HG03565 (cell line): ENCODE data around the gene DENND1C.
"Not testable (repeated sequence)": the region's sequence is repeated elsewhere in the genome, so short reads cannot be mapped to it uniquely, and the experiment has no call there.

Experiments used
- ATAC-seq: cut with Tn5 transposase; IDR thresholded peaks from one replicate; pipeline ENCODE4 v1.9.1; 2021; ENCODE audit warnings: mild to moderate bottlenecking, moderate library complexity; ENCODE audit not compliant: unreplicated experiment

The DENND1C gene

GRCh38 chr19:6509118-6509971, 27.8 kb upstream of the DENND1C start:
- ATAC-seq: no peak

DNA sequence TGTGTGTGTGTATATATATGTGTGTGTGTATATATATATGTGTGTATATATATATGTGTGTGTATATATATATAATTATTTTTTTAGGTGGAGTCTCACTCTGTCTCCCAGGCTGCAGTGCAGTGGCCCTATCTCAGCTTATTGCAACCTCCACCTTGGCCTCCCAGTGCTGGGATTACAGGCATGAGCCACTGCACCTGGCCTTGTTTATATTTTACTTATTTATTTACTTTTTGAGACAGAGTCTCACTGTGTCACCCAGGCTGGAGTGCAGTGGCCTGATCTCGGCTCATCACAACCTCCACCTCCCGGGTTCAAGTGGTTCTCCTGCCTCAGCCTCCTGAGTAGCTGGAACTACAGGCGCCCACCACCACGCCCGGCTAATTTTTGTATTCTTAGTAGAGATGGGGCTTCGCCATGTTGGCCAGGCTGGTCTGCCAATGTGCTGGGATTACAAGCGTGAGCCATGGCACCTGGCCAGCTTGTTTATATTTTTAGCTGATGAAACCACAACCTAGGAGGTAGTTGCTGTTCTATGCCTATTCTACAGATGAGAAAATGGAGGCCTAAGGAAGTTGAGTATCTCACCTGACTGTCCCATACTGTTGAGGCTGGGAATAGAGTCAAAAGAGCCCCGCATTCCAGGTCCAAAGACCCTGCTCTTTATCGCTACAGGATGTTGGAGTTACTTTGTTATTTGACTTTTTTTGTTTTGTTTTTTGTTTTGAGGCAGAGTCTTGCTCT, 26.6 kb upstream of the DENND1C start:
- ATAC-seq: not testable (repeated sequence)

DNA sequence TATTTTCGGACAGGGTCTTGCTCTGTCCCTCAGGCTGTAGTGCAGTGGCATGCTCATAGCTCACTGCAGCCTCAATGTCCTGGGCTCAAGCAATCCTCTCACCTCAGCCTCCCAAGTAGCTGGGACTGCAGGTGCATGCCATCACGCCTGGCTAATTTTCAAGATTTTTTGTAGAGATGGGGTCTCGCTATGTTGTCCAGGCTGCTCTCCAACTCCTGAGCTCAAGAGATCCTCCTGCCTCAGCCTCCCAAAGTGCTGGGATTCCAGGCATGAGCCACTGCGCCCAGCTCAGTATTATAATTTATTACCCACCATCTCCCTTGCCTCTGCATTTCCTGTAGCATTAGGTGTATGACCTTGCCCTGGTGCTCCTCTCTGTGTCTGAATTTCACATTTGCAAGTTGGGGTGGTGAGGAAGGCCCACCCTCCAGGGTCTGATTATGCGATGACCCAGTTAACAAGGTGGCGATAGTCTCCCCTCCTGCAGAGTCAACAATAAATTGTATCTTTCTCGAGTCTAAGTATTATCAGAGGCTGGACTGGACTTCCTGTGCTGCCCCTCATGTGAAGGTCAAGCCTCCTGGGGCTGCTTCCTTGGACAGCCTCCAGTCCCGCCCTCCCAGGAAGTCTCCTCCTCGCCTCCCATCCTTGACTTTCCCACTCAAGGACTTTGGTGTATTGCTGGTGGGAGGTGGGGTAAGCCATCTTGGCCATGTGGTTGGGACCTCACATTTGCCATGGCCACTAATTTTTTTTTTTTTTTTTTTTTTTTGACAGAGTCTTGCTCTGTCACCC, 22.0 kb upstream of the DENND1C start:
- no peak for ATAC-seq

GRCh38 chr19:6501740-6502648, 20.4 kb upstream of the DENND1C start, which contains the start of gene TUBB4A:
TUBB4A (minus strand) TSS chr19:6502309; CDS start chr19:6502212, 97 bp downstream.
- no peak for ATAC-seq

- no peak for ATAC-seq
Measured at GRCh38 chr19:6500837-6501739, 19.5 kb upstream of the DENND1C start.

GRCh38 chr19:6499052-6499790, 17.6 kb upstream of the DENND1C start:
- no peak for ATAC-seq

- no peak for ATAC-seq
Measured at GRCh38 chr19:6498294-6499036, 16.9 kb upstream of the DENND1C start.

GRCh38 chr19:6495947-6496346, 14.4 kb upstream of the DENND1C start:
- ATAC-seq: no peak

DNA sequence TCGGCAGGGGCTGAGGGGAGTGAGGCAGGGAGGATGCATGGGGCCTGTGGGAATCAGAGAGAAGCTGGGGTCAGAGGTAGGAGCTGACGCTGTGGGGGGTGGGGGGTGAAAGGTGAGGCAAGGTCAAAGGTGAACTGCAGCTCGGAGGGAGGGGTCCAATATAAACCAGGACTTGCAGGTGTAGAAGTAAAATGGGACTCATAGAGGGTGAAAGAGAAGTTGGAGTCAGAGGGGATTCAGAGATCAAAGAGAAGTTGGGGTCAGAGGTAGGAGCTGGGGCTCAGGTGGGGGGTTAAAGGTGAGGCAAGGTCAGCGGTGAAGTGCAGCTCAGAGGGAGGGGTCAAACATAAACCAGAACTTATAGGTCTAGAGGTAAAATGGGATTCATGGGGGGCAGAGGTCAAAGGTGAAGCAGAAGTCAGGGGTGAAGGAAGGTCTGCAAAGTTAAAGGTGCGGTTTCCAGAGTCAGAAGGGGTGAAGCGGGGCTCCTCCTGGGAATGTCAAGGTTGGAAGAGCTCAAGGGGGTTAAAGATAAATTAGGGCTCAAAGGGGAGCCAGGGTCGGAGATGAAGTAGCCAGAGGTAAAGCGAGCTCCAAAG, 12.9 kb upstream of the DENND1C start:
- ATAC-seq: no peak

DNA sequence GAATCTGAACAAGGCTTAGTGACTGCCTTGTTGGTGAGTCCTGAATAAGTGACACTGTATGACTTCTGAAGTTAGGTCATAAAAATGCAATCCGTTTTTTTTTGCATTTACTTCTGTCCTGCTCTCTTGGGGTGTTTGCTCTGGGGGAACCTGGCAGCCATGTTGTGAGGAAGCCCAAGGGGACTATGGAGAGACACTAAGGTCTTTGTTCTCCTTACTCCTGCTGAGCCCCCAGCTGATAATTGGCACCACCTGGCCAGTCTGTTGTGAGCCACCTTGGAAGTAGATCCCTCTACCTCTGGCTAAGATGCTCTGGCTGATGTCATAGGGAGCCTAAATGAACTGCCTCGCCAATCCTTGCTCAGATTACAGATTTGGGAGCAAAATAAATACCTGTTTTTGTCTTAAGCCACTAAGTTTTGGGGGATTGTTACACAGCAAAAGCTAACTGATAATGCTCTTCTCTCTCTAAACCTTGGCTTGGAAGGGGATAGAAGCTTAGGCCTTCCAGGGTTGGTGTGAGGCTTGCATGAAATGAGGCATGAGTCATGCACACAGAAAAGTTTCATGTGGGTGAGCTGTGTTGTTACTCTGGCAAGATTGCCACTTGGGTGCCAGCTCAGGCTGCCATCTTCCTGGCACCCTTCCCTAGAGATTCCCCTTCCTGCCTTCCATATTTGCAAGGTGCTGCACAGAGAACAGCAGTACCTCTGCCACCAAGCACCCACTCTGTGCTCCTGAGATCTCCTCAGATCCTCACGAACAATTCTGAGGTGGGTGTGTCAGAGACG, 10.4 kb upstream of the DENND1C start:
- no peak for ATAC-seq

- no peak for ATAC-seq
Measured at GRCh38 chr19:6490134-6490533, 8.5 kb upstream of the DENND1C start.

DNA sequence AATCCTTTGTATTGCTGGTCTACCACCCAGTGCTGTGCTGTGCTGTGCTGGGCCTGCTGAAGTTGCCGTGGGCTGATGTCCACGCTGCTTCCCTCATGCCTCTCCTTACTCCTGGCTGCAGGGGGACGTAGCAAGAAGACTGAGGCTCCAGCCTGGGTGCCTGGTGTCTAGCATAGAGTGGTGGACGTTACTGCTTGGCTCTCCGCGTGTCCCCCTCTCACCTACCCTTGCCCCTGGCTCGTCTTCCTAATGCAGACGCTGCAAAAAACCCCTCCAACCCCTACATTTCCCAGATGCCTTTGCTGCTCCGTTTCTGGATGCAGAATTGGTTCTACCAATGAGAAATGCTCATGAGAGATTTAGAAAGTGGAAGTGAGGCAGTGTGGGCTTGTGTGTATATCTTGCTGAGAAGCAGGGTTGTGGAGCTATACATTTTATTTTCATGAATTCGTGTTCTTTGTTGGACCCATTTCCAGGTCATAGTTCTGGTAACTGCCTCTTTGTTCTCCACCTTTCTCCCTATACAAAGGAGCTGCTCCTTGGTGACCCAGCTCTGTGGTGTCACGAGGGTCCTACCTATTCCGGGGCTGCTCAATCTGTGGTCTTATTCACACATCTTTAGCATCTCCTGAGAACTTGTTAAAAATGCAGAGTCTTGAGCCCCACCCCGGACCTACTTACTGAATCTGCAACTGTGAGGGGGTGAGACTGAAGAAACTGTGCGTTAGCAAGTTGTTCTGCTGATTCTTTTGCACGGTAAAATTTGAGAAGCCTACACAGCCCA, 7.9 kb upstream of the DENND1C start:
- no peak for ATAC-seq

DNA sequence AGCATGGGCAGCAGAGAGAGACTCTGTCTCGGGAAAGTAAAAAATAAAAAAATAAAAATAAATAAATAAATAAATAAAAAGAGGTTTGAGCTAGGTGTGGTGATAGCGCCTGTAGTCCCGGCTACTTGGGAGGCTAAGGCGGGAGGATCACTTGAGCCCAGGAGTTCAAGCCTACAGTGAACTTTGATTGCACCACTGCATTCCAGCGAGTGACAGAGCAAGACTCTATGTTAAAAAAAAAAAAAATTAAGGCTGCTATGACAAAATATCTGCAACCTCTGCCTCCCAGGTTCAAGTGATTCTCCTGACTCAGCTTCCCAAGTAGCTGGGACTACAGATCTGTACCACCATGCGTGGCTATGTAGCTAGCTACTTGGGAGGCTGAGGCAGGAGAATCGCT, 3.2 kb upstream of the DENND1C start:
- ATAC-seq: no peak

GRCh38 chr19:6484230-6484629, 2.6 kb upstream of the DENND1C start:
- no peak for ATAC-seq

DNA sequence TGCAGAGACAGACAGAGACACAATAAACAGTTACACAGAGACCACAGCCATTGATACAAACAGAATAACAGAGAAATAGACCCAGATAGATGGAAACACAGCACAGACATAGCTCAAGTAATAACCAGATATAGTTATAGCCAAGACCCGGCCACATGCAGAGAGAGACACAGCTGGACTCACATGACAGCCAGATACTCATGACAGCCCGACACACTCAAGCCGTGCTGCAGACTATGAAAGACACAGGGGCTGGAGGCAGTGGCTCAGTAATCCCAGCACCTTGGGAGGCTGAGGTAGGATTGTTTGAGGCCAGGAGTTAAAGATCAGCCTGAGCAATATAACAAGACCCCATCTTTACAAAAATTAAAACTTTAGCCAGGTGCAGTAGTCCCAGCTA, 1.6 kb upstream of the DENND1C start:
- no peak for ATAC-seq

GRCh38 chr19:6482343-6482686, 728 bp upstream of the DENND1C start:
- no peak for ATAC-seq
